H1 (cell line): ENCODE results near the gene MEIS2.

Source experiments
- CTCF ChIP-seq, 3 experiments: IDR thresholded peaks; 1 replicate in 2 of 3; 2 replicates in 1 of 3; pipeline versions ENCODE4 v1.5.1 to v1.6.1; 2011; ENCODE audit warnings: low read length in 3 of 3, mild to moderate bottlenecking in 3 of 3, inconsistent platforms in 2 of 3, low read depth in 1 of 3, moderate library complexity in 1 of 3; ENCODE audit not compliant: insufficient read depth in 1 of 3; ENCODE audit errors: control extremely low read depth in 1 of 3
- EP300 ChIP-seq, 2 experiments: IDR thresholded peaks; 1 replicate in 1 of 2; 2 replicates in 1 of 2; pipeline ENCODE4 v1.6.1; 2011 to 2012; ENCODE audit warnings: low read depth in 2 of 2, low read length in 2 of 2, mild to moderate bottlenecking in 2 of 2, borderline replicate concordance in 1 of 2, inconsistent platforms in 1 of 2, moderate library complexity in 1 of 2
- JUND ChIP-seq: IDR thresholded peaks from 2 replicates; pipeline ENCODE4 v1.6.1; 2011; ENCODE audit warnings: mild to moderate bottlenecking, improper control_type of control experiment, low read length
- POLR2A ChIP-seq, 2 experiments: IDR thresholded peaks; 1 replicate in 1 of 2; 2 replicates in 1 of 2; pipeline ENCODE4 v1.6.1; 2011; ENCODE audit warnings: low read depth in 2 of 2, low read length in 2 of 2, mild to moderate bottlenecking in 2 of 2; ENCODE audit errors: control extremely low read depth in 1 of 2
- SIN3A ChIP-seq, 2 experiments: IDR thresholded peaks in 1 of 2; conservative IDR thresholded peaks in 1 of 2; 2 replicates each; pipeline ENCODE4 v1.6.1; 2011 to 2012; ENCODE audit warnings: low read length in 2 of 2, improper control_type of control experiment in 1 of 2, low read depth in 1 of 2, mild to moderate bottlenecking in 1 of 2
- SRF ChIP-seq: IDR thresholded peaks from 2 replicates; pipeline ENCODE4 v1.6.1; 2011; ENCODE audit warnings: mild to moderate bottlenecking, low read depth, low read length, moderate library complexity
- TEAD4 ChIP-seq: IDR thresholded peaks from 2 replicates; pipeline ENCODE4 v1.6.1; 2012; ENCODE audit warnings: low read depth, low read length, inconsistent platforms, mixed read lengths
- USF2 ChIP-seq: IDR thresholded peaks from 2 replicates; pipeline ENCODE4 v1.6.1; 2011; ENCODE audit warnings: low read length, improper control_type of control experiment

- TF ChIP-seq USF2 (no peak), EP300 (IDR thresholded peaks at IDR 0.05; ENCODE audit: borderline replicate concordance in 1 of 2, low read depth in 2 of 2, low read length in 2 of 2) (no peak), SIN3A (conservative IDR thresholded peaks at IDR 0.05 in 1 of 2, IDR thresholded peaks at IDR 0.05 in 1 of 2; ENCODE audit: low read depth in 1 of 2, low read length in 2 of 2) (no peak), TEAD4 (no peak), POLR2A (IDR thresholded peaks at IDR 0.05; ENCODE audit: control extremely low read depth in 1 of 2, low read depth in 2 of 2, low read length in 2 of 2) (no peak), CTCF (IDR thresholded peaks at IDR 0.05; ENCODE audit: control extremely low read depth in 1 of 3, insufficient read depth in 1 of 3, low read depth in 1 of 3, low read length in 3 of 3) (no peak), JUND (no peak), SRF (no peak)
Measured at GRCh38 chr15:37125143-37125542, 24.8 kb upstream of the MEIS2 start.
